Motor neuron (in vitro differentiated cells): Measurements from ENCODE around the gene DMD. TPM values are rescaled to one million over a fixed set of nuclear protein-coding genes. Genes with fewer than 3 reads are reported as not detected.
A peak's percentile ranks its signal among the peaks of the same experiment; 100 is the strongest.

ENCODE experiments used
- ATAC-seq, 8 experiments: fragments of 200-7000 bp; cut with Tn5 transposase; replicated peaks in 6 of 8; 2 replicates each; pipeline ENCODE4 v1.8.0; 2021; ENCODE audit warnings: mild to moderate bottlenecking in 8 of 8, moderate library complexity in 8 of 8
- H3K27ac ChIP-seq, 2 donors: fragments of 250-450 bp; sonication (Bioruptor Pico); 2 replicates each; pipeline ENCODE4 v1.9.0; 2021; ENCODE audit warnings: antibody characterized with exemption in 2 of 2, mild to moderate bottlenecking in 2 of 2, moderate library complexity in 1 of 2
- H3K4me1 ChIP-seq, 2 donors: fragments of 250-450 bp; sonication (Bioruptor Pico); replicated peaks in 1 of 2; 2 replicates each; pipeline ENCODE4 v1.6.1; 2021; ENCODE audit warnings: antibody characterized with exemption in 2 of 2, mild to moderate bottlenecking in 2 of 2, moderate library complexity in 1 of 2
- H3K4me3 ChIP-seq, 5 donors: fragments of 250-450 bp; sonication (Bioruptor Pico); 2 replicates each; pipeline ENCODE4 v1.9.0; 2021; ENCODE audit warnings: antibody characterized with exemption in 5 of 5, mild to moderate bottlenecking in 5 of 5, moderate library complexity in 4 of 5
- WGBS, 10 experiments: fragments of 450-650 bp; shearing (Covaris generic); methylation state at CpG; one replicate each; pipeline ENCODE4 v1.0.0; 2022; 5-methylcytosine and 5-hydroxymethylcytosine counted together
- in situ Hi-C, 9 experiments: fragments of 400-800 bp; cut with MboI; loops; one replicate each; pipeline ENCODE4 v1.15.0; 2021; ENCODE audit warnings: low sequenced_read_pairs in 9 of 9, low pct_unique_long_range_greater_than_20kb in 2 of 9; ENCODE audit not compliant: unreplicated experiment in 9 of 9
- total RNA-seq, 8 experiments: library from RNA; unstranded; fragments of 300-600 nt; gene quantifications; 2 replicates each; pipeline versions ENCODE4 v1.2.3 to v1.2.4, GENCODE V29; 2022

DMD gene
- total RNA-seq, result 100 to 1,000 TPM in 1 of 8 experiments, 10 to 100 TPM in 3, 1 to 10 TPM in 4; 3.9 to 378 (median 10.5) TPM

DNA sequence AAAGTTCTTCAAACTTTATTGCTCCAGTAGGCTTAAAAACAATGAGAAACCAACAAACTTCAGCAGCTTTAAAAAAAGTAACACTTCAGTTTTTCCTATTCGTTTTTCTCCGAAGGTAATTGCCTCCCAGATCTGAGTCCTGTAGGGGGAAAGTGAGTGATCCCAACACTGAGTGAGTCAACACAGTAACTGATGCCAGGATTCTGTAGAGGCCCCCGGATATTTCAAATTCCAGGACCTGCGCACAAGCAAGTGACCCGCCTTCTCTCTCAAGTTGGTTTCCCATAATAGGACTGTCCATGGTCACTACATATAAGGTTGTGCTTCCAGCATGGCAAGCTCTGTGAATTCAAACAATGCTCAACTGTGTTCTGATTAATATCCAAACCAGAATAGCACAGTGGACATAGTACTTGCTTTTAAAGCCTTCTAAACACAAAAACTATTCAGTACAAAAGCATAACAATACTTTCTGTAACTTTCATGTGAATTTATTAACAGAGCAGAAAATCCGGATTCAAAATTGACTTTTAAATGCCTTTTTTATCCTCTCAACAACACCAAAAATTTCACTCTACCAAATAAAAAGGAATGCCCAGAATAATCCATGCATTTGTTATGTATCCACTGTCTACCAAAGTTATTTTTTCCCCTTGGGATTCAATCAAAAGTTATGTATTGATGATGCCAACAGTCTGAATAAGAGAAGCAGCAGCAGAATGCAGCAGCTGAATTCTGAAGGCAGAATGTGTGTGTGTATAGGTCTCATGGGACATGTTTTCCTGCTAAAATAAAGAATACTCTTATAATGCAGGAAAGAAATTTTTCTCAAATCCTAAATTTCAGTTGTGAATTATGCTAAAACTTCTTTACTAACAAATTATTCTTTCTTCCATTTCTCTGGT is at the start of gene DMD:
Gene DMD, minus strand, starts transcription at position 194 of the 905 bp plus-strand sequence. CDS start 237 bp downstream, outside the sequence.
- 0 to 53% (median 28%) methylated on average over 1 to 6 of the region's 6 CpGs; no CpG with 5 or more reads in 4 of the 10 experiments for WGBS, 10 experiments
- Histone ChIP-seq H3K4me3 (peak within 1 kb of the TSS in 1 of 5 donors; percentile 14), H3K27ac (no peak within 1 kb of the TSS), H3K4me1 (peaks cover 0 to 3% of the 10 kb centered on the region in 2 donors)
- peak in 6 of 8 experiments; percentile 24 to 90 (median 56) for ATAC-seq
- in situ Hi-C loops, result no loop called here

DNA sequence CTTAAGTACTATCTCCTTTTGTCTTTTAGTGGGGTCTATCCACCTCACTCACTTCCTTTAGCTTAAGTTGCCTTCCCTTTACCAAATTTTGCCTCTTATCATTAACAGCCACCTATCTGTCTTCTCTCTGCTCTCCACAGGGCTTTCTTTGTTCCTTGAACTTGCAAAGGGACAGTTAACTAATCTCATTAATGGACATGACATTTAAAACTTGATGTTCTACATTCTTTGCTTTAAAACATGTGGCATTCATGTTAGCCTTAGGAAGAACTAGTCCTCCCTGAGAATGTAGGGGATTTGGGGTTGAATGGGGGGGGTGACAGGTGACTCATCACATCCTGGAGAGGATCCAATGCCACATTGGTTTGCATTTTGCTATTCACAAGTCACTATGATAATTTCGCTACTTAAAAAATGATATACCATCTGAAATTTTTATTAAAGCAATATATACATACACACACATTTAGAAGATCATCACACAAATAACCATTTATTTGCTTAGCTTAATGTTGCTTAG is 41.0 kb upstream of the DMD start:
- H3K4me3 ChIP-seq, result no peak overlapping the region
- ATAC-seq, result no peak
- in situ Hi-C loops, result no loop called here
- 67% methylated on average over 1 of the region's 1 CpG; no CpG with 5 or more reads in 9 of the 10 experiments for WGBS, 10 experiments
- H3K4me1 ChIP-seq, result no peaks in the 10 kb centered on the region
- no peak overlapping the region for H3K27ac ChIP-seq

DNA sequence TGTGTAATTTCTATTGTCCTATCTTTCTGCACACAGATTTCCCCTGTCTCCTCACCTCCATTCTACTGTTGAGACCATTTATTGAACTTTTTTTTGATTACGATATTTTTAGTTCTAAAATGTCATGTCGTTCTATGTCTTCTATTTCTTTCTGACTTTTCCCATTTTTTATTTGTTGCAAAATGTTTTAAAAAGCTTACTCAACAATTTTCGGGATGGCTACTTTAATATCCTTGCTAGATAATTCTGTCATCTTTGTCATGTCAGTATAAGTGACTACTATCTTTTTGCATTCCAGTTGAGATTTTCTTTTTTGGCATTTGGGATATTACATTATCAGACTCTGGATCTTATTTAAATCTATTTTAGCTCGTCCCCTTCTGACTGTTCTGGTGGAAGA is 7.5 kb upstream of the DMD start:
- Histone ChIP-seq H3K27ac (no peak overlapping the region), H3K4me1 (no peaks in the 10 kb centered on the region), H3K4me3 (no peak overlapping the region)
- 4 to 100% (median 49%) methylated on average over 1 to 4 of the region's 4 CpGs; no CpG with 5 or more reads in 2 of the 10 experiments for WGBS, 10 experiments
- in situ Hi-C loops, result no loop called here
- no peak for ATAC-seq

DNA sequence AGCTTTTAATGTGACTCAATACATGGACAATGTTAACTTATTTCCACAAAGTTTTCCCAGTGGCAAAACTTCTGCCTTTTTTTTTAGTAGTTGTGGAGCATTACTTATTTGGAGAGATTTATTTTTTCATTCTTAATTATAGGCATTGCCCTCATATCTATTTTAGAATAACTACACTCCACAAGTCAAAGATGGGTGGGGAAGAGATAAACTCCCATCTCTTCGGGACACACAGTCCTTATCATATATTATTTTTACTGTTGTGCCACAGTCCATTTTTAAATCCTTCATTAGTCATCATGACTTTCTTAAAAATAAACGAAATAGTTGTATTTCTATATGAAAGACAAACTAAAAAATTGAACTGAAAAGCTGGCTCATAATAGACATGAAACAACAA is 1.2 kb downstream of the DMD start:
- H3K27ac ChIP-seq, result no peak overlapping the region
- in situ Hi-C loops, result no loop called here
- no peak for ATAC-seq
- WGBS, 10 experiments, result 0 to 90% (median 40%) methylated on average over 1 to 2 of the region's 2 CpGs; no CpG with 5 or more reads in 3 of the 10 experiments
- H3K4me1 ChIP-seq, result peaks cover 0 to 3% of the 10 kb centered on the region in 2 donors
- H3K4me3 ChIP-seq, result no peak overlapping the region

DNA sequence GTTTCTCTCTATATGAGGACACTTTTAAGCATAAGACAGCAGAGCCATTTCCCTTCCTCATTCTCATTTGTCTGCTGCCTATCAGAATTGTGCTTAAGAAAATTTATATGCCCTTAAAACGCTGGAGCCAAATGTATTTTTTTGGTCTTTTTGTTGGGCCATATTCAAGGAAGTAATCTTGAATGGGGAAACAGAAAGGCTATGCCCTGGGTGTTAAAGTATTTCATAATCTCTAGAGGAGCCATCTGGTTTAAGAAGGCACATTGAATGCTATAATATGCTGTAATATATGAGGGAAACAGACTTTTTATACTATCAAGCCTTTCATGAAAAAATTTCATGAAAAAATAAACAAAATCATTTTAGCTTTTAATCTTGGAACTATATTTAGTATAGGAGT is 4.3 kb downstream of the DMD start:
- ATAC-seq, result no peak
- Histone ChIP-seq H3K4me1 (peaks cover 0 to 3% of the 10 kb centered on the region in 2 donors), H3K27ac (no peak overlapping the region), H3K4me3 (no peak overlapping the region)
- in situ Hi-C loops, result no loop called here
- 0 to 33% (median 0%) methylated on average over 1 of the region's 1 CpG; no CpG with 5 or more reads in 5 of the 10 experiments for WGBS, 10 experiments

DNA sequence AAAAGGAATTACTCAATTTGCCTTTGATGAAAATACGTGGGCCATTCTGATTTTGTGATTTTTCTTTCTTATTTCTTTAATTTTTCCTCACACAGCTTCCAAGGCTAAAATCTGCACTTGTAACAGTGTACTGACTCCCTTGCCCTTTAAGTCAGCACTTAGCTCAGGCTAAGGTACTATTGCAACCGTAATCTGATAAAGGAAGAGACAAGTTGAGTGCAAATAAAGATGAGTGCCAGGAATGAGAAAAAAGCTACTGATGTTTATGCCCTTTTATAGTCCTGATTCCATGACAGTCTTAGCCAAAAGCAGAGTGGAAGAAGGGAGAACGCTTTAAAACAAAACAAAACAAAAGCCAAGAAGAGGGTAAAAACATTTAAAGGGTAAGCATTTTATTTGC is 6.0 kb downstream of the DMD start:
- no peaks in the 10 kb centered on the region for H3K4me1 ChIP-seq
- H3K4me3 ChIP-seq, result no peak overlapping the region
- in situ Hi-C loops, result no loop called here
- no peak overlapping the region for H3K27ac ChIP-seq
- ATAC-seq, result no peak
- WGBS, 10 experiments, result 0 to 100% (median 45%) methylated on average over 1 to 3 of the region's 3 CpGs; no CpG with 5 or more reads in 2 of the 10 experiments

DNA sequence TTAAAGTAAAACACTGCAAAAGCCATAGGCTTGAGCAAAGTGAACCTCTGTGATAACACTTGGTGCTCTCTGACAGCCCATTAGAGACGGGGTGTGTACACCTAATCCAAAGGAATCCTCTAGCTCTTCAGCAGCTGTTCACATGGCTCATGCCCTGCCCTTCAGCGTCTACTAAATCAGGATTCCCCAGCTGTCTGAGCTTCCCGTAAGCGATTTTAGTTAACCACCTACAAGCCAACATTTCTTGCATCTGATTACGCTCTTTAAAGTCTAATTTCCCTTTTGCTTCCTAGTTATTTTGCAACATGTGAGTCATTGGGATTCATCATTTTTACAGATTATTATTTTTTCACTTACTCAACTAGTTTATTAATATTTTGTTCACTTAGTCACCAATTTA is 6.5 kb downstream of the DMD start:
- 9 to 100% (median 75%) methylated on average over 1 to 5 of the region's 5 CpGs; no CpG with 5 or more reads in 4 of the 10 experiments for WGBS, 10 experiments
- no peak for ATAC-seq
- in situ Hi-C loops, result no loop called here
- H3K4me1 ChIP-seq, result no peaks in the 10 kb centered on the region
- H3K4me3 ChIP-seq, result no peak overlapping the region
- H3K27ac ChIP-seq, result no peak overlapping the region

DNA sequence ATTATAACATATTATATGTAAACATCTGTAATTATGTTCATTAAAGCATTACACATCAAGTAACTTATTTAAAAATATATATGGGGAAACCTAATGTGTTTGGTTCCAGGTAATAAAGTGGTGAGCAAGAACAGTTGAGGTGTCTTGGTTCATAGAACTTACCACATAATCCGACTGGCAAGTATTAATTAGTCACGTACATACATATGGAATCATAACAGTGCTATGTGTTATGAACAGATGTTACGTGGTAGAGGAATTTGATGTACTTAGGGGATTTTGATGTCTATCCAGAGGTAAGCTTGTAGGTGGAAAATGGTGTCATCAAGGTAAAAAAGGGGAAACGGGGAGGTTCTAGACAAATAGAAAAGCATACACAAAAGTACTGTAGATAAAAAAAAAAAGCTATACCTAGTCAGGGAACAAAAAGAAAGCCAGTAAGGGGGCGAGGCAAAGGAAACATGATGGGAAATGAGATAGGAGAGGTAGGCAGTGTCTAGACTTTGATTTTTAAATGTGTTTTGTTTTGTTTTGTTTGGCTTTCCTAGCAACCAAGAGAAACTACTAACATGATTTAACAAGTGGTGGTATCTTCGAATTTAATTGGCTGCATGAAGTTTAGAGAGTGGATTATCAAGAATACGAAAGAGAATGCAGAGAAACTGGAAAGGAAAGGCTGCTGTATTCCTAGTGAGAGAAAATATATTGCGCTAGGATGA is 12.6 kb downstream of the DMD start:
- H3K4me3 ChIP-seq, result no peak overlapping the region
- no peak overlapping the region for H3K27ac ChIP-seq
- 0 to 98% (median 61%) methylated on average over 3 to 8 of the region's 8 CpGs; no CpG with 5 or more reads in 2 of the 10 experiments for WGBS, 10 experiments
- no peaks in the 10 kb centered on the region for H3K4me1 ChIP-seq
- in situ Hi-C loops, result no loop called here
- ATAC-seq, result no peak

DNA sequence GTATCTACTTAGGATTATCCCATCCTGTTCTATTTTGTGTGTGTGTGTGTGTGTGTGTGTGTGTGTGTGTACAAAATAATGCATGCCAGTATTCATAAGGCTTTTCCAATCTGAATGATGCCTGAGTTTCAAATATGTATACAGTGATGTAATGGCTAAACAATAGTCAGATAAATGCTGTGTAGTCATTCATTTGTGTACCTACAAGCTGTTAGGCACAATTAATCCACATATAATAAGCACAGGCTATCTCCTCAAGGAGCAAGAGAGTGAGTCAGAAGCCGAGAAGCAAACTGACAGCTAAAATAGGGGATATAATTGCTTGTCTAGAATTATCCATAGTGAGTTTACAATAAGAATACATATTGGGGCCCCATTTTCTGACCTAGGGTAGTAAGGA is 15.7 kb downstream of the DMD start:
- 0 to 33% methylated on average over 1 of the region's 1 CpG; no CpG with 5 or more reads in 8 of the 10 experiments for WGBS, 10 experiments
- in situ Hi-C loops, result no loop called here
- Histone ChIP-seq H3K4me3 (no peak overlapping the region), H3K27ac (no peak overlapping the region), H3K4me1 (no peaks in the 10 kb centered on the region)
- no peak for ATAC-seq

DNA sequence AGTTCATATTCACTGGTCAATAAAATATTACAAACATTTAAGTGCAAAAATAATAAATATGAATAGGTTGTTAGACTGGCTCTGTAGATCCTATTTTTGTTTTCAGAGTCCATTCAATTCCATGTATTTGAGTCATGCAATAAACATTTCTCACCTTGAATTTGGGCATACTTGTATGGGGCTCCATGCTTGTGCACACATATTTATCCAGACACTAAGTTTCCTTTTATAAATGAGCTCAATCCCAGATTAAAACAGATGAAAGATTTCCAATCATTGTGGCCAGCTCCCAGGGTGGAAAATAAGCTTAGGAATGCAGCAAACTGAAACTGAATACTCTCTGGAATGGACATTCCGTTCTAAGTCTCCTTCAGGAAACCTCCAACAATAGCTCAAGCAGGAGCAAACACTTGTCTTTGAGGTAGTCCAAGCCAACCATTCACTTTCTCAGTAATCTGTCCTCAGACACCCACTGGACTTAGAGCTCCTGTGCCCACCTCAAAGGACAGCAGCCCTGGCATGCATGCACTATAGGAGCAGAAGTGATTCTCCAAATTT is 16.4 kb downstream of the DMD start:
- 0 to 56% methylated on average over 1 of the region's 1 CpG; no CpG with 5 or more reads in 8 of the 10 experiments for WGBS, 10 experiments
- no peak for ATAC-seq
- Histone ChIP-seq H3K27ac (no peak overlapping the region), H3K4me3 (no peak overlapping the region), H3K4me1 (no peaks in the 10 kb centered on the region)
- in situ Hi-C loops, result no loop called here

DNA sequence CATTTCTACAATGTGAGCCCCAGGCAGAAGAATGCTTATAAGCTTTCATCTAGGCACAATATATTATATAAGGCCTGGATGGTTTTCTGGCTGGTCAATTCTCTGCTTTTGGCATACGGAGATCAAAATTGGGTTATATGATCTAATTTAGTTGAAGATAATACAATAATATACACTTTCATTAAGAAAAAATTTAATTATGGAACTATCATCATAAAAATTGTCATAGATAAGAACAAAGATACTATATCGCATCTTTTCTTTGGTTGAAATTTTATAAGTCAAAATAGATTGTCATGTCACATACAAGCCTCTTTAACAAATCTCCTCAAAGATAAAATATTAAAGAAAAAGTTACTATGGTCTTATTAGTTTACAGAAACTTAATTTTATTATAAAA is 17.1 kb downstream of the DMD start:
- ATAC-seq, result no peak
- WGBS, 10 experiments, result 0 to 100% (median 49%) methylated on average over 1 to 2 of the region's 2 CpGs; no CpG with 5 or more reads in 4 of the 10 experiments
- in situ Hi-C loops, result no loop called here
- Histone ChIP-seq H3K27ac (no peak overlapping the region), H3K4me3 (no peak overlapping the region), H3K4me1 (no peaks in the 10 kb centered on the region)

DNA sequence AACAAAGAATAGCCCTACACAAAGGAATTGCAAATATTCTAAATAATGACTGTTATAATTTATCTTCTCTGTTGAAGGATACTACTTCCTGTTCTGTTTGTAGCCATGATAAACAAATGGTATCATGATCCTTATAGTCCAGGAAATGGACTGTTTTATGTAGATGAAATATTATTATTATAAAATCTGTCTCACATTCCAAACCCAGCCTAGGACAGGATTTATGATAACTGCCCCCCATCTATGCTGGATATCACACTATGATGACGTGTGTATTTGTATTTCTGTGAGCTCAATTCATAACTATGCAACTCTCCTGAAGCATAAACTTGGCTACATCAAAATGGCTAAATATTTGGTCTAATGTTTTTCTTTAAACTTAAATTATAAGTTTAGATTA is 21.3 kb downstream of the DMD start:
- Histone ChIP-seq H3K4me3 (no peak overlapping the region), H3K27ac (no peak overlapping the region), H3K4me1 (no peaks in the 10 kb centered on the region)
- in situ Hi-C loops, result no loop called here
- ATAC-seq, result no peak
- 60% methylated on average over 1 of the region's 1 CpG; no CpG with 5 or more reads in 9 of the 10 experiments for WGBS, 10 experiments

DNA sequence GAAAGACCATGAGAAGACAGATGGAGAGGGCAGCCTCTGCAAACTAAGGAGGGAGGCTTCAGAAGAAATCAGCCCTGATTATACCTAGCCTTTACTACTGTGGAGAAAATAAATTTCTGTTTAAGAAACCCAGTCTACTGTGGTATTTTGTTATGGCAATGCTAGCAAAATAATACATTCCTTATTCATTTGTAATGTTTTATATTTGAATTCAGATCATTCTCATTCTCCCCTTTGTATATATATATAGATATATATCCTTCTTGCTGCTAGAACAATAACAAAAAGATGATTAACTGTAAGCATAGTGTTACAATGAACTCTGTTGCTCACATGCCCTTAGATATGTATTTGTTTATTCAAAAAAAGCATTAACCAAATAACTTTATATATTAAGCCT is 22.5 kb downstream of the DMD start:
- Histone ChIP-seq H3K27ac (no peak overlapping the region), H3K4me3 (no peak overlapping the region), H3K4me1 (no peaks in the 10 kb centered on the region)
- in situ Hi-C loops, result no loop called here
- no peak for ATAC-seq
